Heart left ventricle (tissue), 13 donors: Measurements from ENCODE around the gene STX8.

Experiments used
- CTCF ChIP-seq, 12 donors: fragments of 200-600 bp; sonication (generic) in 4 of 12; IDR thresholded peaks; one replicate each; pipeline versions ENCODE4 v1.5.0 to v1.8.0; 2018 to 2022; ENCODE audit warnings: antibody characterized with exemption in 12 of 12, mild to moderate bottlenecking in 5 of 12
- POLR2A ChIP-seq, 2 donors: fragments of 450-650 bp; IDR thresholded peaks; one replicate each; pipeline ENCODE4 v1.6.1; 2017; ENCODE audit warnings: antibody characterized with exemption in 2 of 2, mild to moderate bottlenecking in 2 of 2, moderate library complexity in 2 of 2
- donor health status: ischemic (EF 13 %, LVEDD 7.1; RV severe dilation, severe dysfunction).
- donor health status: DM: no; HTN: yes; CAD: no.
- donor health status: DM: no; HTN: no; CAD: no.
- donor health status: ischemic (EF 25% LVEDD 6.9; RV normal size, moderate dysfunction).
- donor health status: ischemic (EF 25% LVEDD 5.7; RV mildly dilated, moderate dysfunction).
- donor health status: ischemic (EF 35%, LVEDD 5.7; RV mildly dilated, moderate dysfunction).
- donor health status: nonischemic (EF 11% LVEDD 7.7; RV severe dilation, severe dysfunction).
- donor health status: DM: yes; HTN: yes; CAD: no.
- donor health status: PGD.
- donor health status: ischemic (EF 29% LVEDD 5.4; RV normal size, mild dysfunction).
- donor health status: nonischemic (EF 23%, LVEDD 6.1; RV moderate dilation, normal function).

- TF ChIP-seq CTCF (IDR thresholded peaks at IDR 0.05) = no peak
- no peak for TF ChIP-seq POLR2A (IDR thresholded peaks at IDR 0.05)
Observed at GRCh38 chr17:9382626-9383025, 193.0 kb downstream of the STX8 start.
